Mammary epithelial cell (primary cell): Measurements from ENCODE around the gene SP5.

Source experiments
- CTCF ChIP-seq, 2 donors: IDR thresholded peaks in 1 of 2; conservative IDR thresholded peaks in 1 of 2; 2 replicates each; pipeline ENCODE4 v1.5.1; 2011 to 2012; ENCODE audit warnings: inconsistent platforms in 2 of 2, low read length in 2 of 2, mild to moderate bottlenecking in 2 of 2, control low read depth in 1 of 2, low read depth in 1 of 2; ENCODE audit not compliant: insufficient read depth in 1 of 2; ENCODE audit errors: extremely low read depth in 1 of 2
- EZH2 ChIP-seq: IDR thresholded peaks from 2 replicates; pipeline ENCODE4 v1.6.1; 2012; ENCODE audit warnings: low read length, inconsistent platforms, borderline replicate concordance

GRCh38 chr2:170712653-170713542 lies 2.2 kb upstream of the SP5 start:
- TF ChIP-seq EZH2 (peak; percentile 59), CTCF (conservative IDR thresholded peaks at IDR 0.05 in 1 of 2, IDR thresholded peaks at IDR 0.05 in 1 of 2; ENCODE audit: extremely low read depth in 1 of 2, insufficient read depth in 1 of 2, low read depth in 1 of 2, low read length in 2 of 2) (no peak)
